ENCODE results near the gene KCNH5.

Gene KCNH5

DNA sequence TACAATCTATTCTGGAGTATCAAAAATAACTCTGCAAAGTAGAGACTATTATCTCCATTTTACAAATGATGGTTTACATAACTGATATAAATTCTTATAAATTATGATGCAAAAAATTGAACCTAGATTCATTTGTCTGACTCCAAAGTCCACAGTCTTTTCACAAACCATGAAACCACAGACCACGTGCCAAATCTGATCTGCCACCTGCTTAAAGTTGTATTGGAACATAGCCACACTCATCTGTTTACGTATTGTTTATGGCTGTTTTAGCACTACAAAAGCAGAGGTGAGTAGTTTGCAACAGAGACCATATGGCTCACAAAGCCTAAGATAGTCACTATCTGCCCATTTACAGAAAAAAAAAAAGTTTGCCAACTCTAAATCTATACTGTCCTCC is 105.3 kb downstream of the KCNH5 start:
- H3K27me3 ChIP-seq (ENCODE audit: insufficient read depth, low read length): no peaks in the 10 kb centered on the region
- no peak overlapping the region for H3K4me3 ChIP-seq (ENCODE audit: low read length)
- H3K9me3 ChIP-seq (ENCODE audit: insufficient read depth, low read depth, low read length): no peaks in the 10 kb centered on the region
- no peaks in the 10 kb centered on the region for H3K4me1 ChIP-seq (ENCODE audit: insufficient read depth, low read length)
- no peaks in the 10 kb centered on the region for H3K36me3 ChIP-seq (ENCODE audit: insufficient read depth, low read length)
- no peak overlapping the region for H3K27ac ChIP-seq (ENCODE audit: low read depth, low read length)
- 42% methylated on average over 2 of the region's 2 CpGs for WGBS
- H3K9ac ChIP-seq (ENCODE audit: low read depth, low read length): no peak overlapping the region

DNA sequence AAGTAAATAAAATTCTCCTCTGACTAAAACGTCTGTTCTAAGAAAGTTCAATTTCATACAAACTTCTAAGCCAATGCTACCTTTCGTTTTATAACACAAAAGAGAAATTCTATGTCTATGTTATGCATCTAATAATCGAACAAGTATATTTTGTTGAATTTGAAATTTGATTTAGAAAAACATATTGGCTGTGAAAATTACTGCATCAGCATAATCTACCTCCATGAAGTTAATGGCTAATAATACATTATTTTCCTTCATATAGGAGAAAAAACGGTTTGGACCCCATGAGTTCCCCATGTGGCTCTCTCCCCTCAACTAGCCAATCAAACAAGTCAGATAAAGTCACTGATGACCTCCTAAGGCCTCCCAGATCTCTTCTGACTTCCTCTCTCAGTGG is 106.5 kb downstream of the KCNH5 start:
- Histone ChIP-seq H3K4me1 (ENCODE audit: insufficient read depth, low read length) (peaks cover 10% of the 10 kb centered on the region), H3K4me3 (ENCODE audit: low read length) (no peak overlapping the region), H3K9ac (ENCODE audit: low read depth, low read length) (no peak overlapping the region), H3K9me3 (ENCODE audit: insufficient read depth, low read depth, low read length) (no peaks in the 10 kb centered on the region), H3K27me3 (ENCODE audit: insufficient read depth, low read length) (no peaks in the 10 kb centered on the region), H3K27ac (ENCODE audit: low read depth, low read length) (no peak overlapping the region), H3K36me3 (ENCODE audit: insufficient read depth, low read length) (no peaks in the 10 kb centered on the region)
- WGBS: 93% methylated on average over 2 of the region's 4 CpGs

DNA sequence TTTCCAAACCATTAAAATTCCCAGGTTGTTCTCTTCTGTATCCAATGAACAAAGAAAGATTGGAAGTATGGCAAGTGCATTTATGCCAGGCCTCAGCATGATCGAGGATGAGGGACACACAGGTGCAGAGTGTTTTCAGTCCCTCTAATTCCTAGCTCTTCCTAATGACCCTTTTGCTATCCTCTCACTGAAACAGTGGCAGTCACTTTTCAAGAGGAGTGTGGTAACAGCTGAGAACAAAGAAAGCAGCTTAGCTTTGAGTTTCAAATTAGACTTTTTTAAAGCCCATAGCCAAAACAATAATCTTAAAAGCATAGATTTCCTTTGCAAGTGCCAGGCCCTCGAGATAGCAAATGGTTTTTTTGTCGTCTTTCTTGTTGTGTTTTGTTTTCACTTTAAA is 110.8 kb downstream of the KCNH5 start:
- Histone ChIP-seq H3K27me3 (ENCODE audit: insufficient read depth, low read length) (no peaks in the 10 kb centered on the region), H3K9ac (ENCODE audit: low read depth, low read length) (no peak overlapping the region), H3K4me3 (ENCODE audit: low read length) (no peak overlapping the region), H3K4me1 (ENCODE audit: insufficient read depth, low read length) (peaks cover 16% of the 10 kb centered on the region), H3K36me3 (ENCODE audit: insufficient read depth, low read length) (no peaks in the 10 kb centered on the region), H3K9me3 (ENCODE audit: insufficient read depth, low read depth, low read length) (no peaks in the 10 kb centered on the region), H3K27ac (ENCODE audit: low read depth, low read length) (peak overlapping the region; percentile 43; the same call in 1 of the 2 replicates)
- 56% methylated on average over 3 of the region's 3 CpGs for WGBS

DNA sequence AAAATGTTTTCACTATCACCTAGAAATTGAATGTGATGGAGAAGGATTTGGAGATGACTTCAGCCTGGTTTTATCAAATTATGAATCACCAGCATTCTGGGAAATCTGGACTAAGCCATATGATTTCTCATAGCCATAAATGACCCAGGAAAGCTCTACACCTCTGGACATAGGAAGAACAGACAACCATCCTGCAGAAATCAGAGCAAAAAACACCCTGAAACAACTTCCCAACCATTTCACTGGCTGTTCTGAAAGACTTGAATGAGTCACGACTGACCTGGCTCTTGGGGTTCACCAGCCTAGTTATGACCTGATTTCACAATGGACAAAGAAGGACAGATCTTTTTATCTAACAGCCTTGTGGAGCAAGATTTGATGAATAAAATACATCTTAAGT is 123.8 kb downstream of the KCNH5 start:
- H3K4me1 ChIP-seq (ENCODE audit: insufficient read depth, low read length): no peaks in the 10 kb centered on the region
- H3K4me3 ChIP-seq (ENCODE audit: low read length): no peak overlapping the region
- H3K9me3 ChIP-seq (ENCODE audit: insufficient read depth, low read depth, low read length): no peaks in the 10 kb centered on the region
- no peaks in the 10 kb centered on the region for H3K36me3 ChIP-seq (ENCODE audit: insufficient read depth, low read length)
- no peak overlapping the region for H3K27ac ChIP-seq (ENCODE audit: low read depth, low read length)
- no peaks in the 10 kb centered on the region for H3K27me3 ChIP-seq (ENCODE audit: insufficient read depth, low read length)
- no peak overlapping the region for H3K9ac ChIP-seq (ENCODE audit: low read depth, low read length)
- 96% methylated on average over 1 of the region's 1 CpG for WGBS

DNA sequence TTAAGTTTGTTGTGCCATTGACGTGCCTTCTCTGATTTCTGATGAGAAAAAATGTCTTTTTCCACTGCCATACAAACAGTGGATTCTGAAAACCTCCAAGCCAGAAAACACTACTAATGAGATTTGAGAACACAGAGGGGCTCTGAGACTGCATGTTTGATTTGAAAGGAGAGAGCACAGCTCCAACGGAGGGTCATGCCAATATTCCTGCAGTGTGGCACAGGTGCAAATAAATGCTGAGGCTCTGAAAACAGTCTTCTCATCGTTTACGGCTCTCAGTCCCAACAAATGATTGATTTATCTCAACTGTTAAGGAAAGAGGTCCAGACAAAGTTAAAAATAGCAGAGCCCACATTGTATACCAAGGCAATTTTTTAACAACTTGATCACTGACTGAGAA is 128.7 kb downstream of the KCNH5 start:
- no peak overlapping the region for H3K9ac ChIP-seq (ENCODE audit: low read depth, low read length)
- no peaks in the 10 kb centered on the region for H3K27me3 ChIP-seq (ENCODE audit: insufficient read depth, low read length)
- 90% methylated on average over 4 of the region's 4 CpGs for WGBS
- no peaks in the 10 kb centered on the region for H3K36me3 ChIP-seq (ENCODE audit: insufficient read depth, low read length)
- H3K4me3 ChIP-seq (ENCODE audit: low read length): no peak overlapping the region
- H3K27ac ChIP-seq (ENCODE audit: low read depth, low read length): no peak overlapping the region
- no peaks in the 10 kb centered on the region for H3K9me3 ChIP-seq (ENCODE audit: insufficient read depth, low read depth, low read length)
- H3K4me1 ChIP-seq (ENCODE audit: insufficient read depth, low read length): no peaks in the 10 kb centered on the region

DNA sequence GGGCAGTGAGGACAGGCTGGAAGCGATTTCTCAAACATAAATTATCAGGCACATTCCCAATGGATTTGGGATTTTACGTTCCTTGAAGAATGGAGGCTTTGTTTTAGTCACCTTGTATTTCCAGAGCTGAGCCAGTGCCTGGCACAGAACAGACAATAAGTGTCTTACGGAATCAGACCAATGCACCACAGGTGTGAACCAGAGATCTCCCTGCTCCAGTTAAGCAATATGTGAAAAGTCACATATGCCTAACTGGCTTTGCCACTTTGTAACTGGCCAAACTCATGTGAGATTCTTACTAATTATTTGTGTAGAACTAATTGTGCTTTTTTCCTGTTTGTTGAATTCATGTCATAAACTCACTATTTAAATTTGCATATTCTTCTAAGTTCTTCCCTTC is 130.4 kb downstream of the KCNH5 start:
- WGBS: 96% methylated on average over 3 of the region's 3 CpGs

DNA sequence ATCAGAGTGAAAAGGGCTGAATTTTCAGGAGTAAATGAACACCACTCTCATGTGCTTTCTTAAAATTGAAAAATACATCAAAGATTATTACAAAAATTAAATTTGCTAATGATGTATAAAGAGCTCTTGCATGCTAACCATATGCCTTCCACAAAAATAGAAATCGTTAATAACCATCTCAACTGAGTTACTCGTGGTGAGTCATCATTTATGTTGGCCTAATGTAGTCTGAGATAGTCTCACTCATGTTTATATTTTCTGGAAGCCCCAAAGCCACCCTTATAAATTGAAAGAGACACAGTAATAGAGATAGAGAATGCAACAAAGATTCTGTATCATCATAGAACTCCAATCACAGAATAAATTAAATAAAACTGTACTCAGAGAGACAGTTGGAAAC is 131.2 kb downstream of the KCNH5 start:
- Histone ChIP-seq H3K4me3 (ENCODE audit: low read length) (no peak overlapping the region), H3K9ac (ENCODE audit: low read depth, low read length) (no peak overlapping the region), H3K36me3 (ENCODE audit: insufficient read depth, low read length) (no peaks in the 10 kb centered on the region), H3K27me3 (ENCODE audit: insufficient read depth, low read length) (no peaks in the 10 kb centered on the region), H3K4me1 (ENCODE audit: insufficient read depth, low read length) (no peaks in the 10 kb centered on the region), H3K27ac (ENCODE audit: low read depth, low read length) (no peak overlapping the region), H3K9me3 (ENCODE audit: insufficient read depth, low read depth, low read length) (no peaks in the 10 kb centered on the region)
- WGBS: no CpG with 5 or more reads among the region's 2 CpGs

More for the DNA sequence above, 130.4 kb downstream of the KCNH5 start:
- Histone ChIP-seq H3K4me1 (ENCODE audit: insufficient read depth, low read length) (no peaks in the 10 kb centered on the region), H3K4me3 (ENCODE audit: low read length) (no peak overlapping the region), H3K9ac (ENCODE audit: low read depth, low read length) (no peak overlapping the region), H3K9me3 (ENCODE audit: insufficient read depth, low read depth, low read length) (no peaks in the 10 kb centered on the region), H3K27ac (ENCODE audit: low read depth, low read length) (no peak overlapping the region), H3K27me3 (ENCODE audit: insufficient read depth, low read length) (no peaks in the 10 kb centered on the region), H3K36me3 (ENCODE audit: insufficient read depth, low read length) (no peaks in the 10 kb centered on the region)

DNA sequence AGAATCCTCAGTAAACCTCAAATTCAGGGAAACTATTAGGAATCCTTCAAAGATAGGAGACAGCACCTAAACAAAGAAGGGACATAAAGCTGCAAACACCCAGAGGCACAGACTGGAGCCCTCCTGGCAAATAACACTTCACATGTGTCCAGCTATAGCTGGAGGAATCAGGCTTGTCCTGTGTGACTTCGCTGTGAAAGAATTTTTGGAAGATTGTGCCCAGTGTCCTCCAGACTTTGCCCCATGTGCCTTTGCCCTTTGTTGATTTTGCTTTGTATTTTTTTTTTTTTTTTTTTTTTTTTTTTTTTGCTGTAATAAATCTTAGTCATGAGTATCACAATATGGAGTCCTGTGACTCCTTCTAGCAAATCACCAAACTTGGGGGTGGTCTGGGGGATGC is 136.8 kb downstream of the KCNH5 start:
- Histone ChIP-seq H3K4me1 (ENCODE audit: insufficient read depth, low read length) (peaks cover 6% of the 10 kb centered on the region; the same call in 1 of the 2 replicates), H3K27me3 (ENCODE audit: insufficient read depth, low read length) (no peaks in the 10 kb centered on the region), H3K36me3 (ENCODE audit: insufficient read depth, low read length) (no peaks in the 10 kb centered on the region), H3K27ac (ENCODE audit: low read depth, low read length) (no peak overlapping the region), H3K9ac (ENCODE audit: low read depth, low read length) (no peak overlapping the region), H3K4me3 (ENCODE audit: low read length) (no peak overlapping the region), H3K9me3 (ENCODE audit: insufficient read depth, low read depth, low read length) (no peaks in the 10 kb centered on the region)
- WGBS: 94% methylated on average over 1 of the region's 1 CpG

DNA sequence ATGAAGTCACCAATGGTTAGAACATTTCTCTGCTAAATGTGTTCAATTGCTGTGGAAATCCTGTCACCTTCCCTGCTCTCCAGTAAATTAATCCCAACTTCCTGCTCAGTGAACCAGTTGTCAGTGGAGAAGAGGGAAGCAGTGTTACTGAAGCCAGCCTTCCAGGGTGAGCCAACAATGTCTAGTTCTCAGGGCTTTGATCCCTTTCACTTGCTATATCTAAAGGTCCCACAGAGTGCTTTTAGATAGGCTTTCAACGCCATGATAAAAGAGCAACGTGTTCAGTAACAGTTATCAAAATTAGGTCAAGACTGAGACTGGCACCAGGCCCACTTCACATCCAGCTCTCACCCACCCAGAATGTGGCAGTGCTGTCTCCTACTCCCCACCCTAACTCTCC is 139.7 kb downstream of the KCNH5 start:
- Histone ChIP-seq H3K27me3 (ENCODE audit: insufficient read depth, low read length) (no peaks in the 10 kb centered on the region), H3K4me3 (ENCODE audit: low read length) (no peak overlapping the region), H3K9me3 (ENCODE audit: insufficient read depth, low read depth, low read length) (no peaks in the 10 kb centered on the region), H3K4me1 (ENCODE audit: insufficient read depth, low read length) (peaks cover 6% of the 10 kb centered on the region; the same call in 1 of the 2 replicates), H3K9ac (ENCODE audit: low read depth, low read length) (no peak overlapping the region), H3K27ac (ENCODE audit: low read depth, low read length) (no peak overlapping the region), H3K36me3 (ENCODE audit: insufficient read depth, low read length) (no peaks in the 10 kb centered on the region)
- 92% methylated on average over 2 of the region's 2 CpGs for WGBS

DNA sequence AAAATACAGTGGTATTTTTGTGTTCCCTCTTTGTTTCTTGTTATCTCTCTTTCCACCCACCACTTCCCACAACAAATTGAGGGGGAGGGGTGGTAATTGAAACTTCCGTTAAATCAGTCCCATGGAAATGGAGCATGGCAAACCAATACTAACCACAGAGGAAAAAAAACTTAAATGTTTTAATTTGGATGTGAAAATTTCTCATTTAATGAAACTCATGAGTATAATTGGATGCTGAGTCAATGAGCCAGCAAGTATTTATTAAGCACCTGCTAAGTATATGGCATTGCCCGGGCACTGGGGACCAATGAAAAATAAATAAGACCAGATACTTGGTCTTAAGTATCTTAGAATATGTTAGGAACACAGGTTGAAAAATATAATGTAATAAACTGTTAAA is 147.5 kb downstream of the KCNH5 start:
- Histone ChIP-seq H3K27me3 (ENCODE audit: insufficient read depth, low read length) (no peaks in the 10 kb centered on the region), H3K4me3 (ENCODE audit: low read length) (no peak overlapping the region), H3K9me3 (ENCODE audit: insufficient read depth, low read depth, low read length) (no peaks in the 10 kb centered on the region), H3K27ac (ENCODE audit: low read depth, low read length) (no peak overlapping the region), H3K9ac (ENCODE audit: low read depth, low read length) (no peak overlapping the region), H3K36me3 (ENCODE audit: insufficient read depth, low read length) (no peaks in the 10 kb centered on the region), H3K4me1 (ENCODE audit: insufficient read depth, low read length) (peaks cover 33% of the 10 kb centered on the region)
- WGBS: 82% methylated on average over 1 of the region's 2 CpGs

DNA sequence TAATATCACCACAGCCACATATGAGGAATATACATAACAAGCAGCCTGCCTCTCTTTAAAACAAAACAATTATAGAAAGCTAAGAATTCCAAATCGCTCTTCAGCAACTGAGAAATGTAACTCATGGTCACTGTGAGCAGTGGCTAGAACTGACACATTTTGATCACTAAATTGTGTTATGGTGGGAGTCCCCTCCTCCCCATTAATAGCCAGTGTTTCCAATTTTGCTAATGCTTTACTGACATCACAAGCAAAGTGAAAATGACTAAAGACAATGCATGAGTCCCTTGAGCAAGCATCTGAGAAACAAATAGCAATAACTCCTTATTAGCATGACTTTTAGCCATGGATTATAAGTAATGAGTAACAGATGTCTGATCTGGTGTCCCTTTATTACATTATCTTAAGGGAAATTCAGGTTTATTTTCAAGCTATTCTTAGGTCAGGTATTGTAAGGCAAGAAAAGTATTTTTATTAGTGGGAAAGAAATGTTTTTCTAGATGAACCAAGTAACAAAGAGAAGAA is 148.3 kb downstream of the KCNH5 start:
- H3K4me1 ChIP-seq (ENCODE audit: insufficient read depth, low read length): peaks cover 33% of the 10 kb centered on the region
- no peaks in the 10 kb centered on the region for H3K9me3 ChIP-seq (ENCODE audit: insufficient read depth, low read depth, low read length)
- H3K27me3 ChIP-seq (ENCODE audit: insufficient read depth, low read length): no peaks in the 10 kb centered on the region
- 88% methylated on average over 1 of the region's 1 CpG for WGBS
- no peak overlapping the region for H3K9ac ChIP-seq (ENCODE audit: low read depth, low read length)
- no peak overlapping the region for H3K4me3 ChIP-seq (ENCODE audit: low read length)
- no peaks in the 10 kb centered on the region for H3K36me3 ChIP-seq (ENCODE audit: insufficient read depth, low read length)
- H3K27ac ChIP-seq (ENCODE audit: low read depth, low read length): no peak overlapping the region

DNA sequence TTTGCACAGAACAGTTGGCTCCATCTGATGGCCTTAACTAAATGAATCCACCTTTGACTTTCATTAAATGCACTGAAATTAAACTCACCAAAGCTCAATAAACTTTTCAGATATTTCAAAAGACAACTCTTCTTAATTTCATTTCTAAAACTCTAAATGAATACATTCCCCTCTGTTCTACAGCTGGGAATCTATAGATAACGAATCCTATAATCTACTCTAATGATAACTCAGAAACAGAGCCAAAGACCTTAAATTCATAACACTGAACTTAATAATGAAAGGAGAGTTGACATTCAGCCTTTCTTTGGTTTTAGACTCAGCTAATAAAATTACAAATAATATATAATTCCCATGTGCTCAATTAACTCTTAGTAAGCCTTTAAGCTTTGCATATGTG is 150.5 kb downstream of the KCNH5 start:
- H3K4me1 ChIP-seq (ENCODE audit: insufficient read depth, low read length): peaks cover 34% of the 10 kb centered on the region
- H3K27ac ChIP-seq (ENCODE audit: low read depth, low read length): no peak overlapping the region
- H3K27me3 ChIP-seq (ENCODE audit: insufficient read depth, low read length): no peaks in the 10 kb centered on the region
- WGBS: 92% methylated on average over 1 of the region's 1 CpG
- no peak overlapping the region for H3K4me3 ChIP-seq (ENCODE audit: low read length)
- no peak overlapping the region for H3K9ac ChIP-seq (ENCODE audit: low read depth, low read length)
- no peaks in the 10 kb centered on the region for H3K36me3 ChIP-seq (ENCODE audit: insufficient read depth, low read length)
- no peaks in the 10 kb centered on the region for H3K9me3 ChIP-seq (ENCODE audit: insufficient read depth, low read depth, low read length)
